Measurements from ENCODE around the gene UBE2D1. TPM values are rescaled to one million over a fixed set of nuclear protein-coding genes. Genes with fewer than 3 reads are reported as not detected.

UBE2D1 gene
- total and polyA plus RNA-seq, 2 donors (not counting 3 experiments of a cell fraction or from before 2014, with no cell fraction given) = 13.5 to 14.5 TPM

- no peak overlapping the region for H3K4me2 ChIP-seq (ENCODE audit: insufficient read depth, low read length)
- no peak for FAIRE-seq
- no peak overlapping the region for H3K9ac ChIP-seq (replicated peaks; ENCODE audit: extremely low read depth, insufficient read depth, low read length)
- H3K9me1 ChIP-seq (replicated peaks; ENCODE audit: control insufficient read depth, extremely low read depth, insufficient read depth, low read length) = no peaks in the 10 kb centered on the region
- no peak overlapping the region for H3K4me3 ChIP-seq (replicated peaks in 1 of 3; ENCODE audit: insufficient read depth in 1 of 3, low read depth in 1 of 3, low read length in 3 of 3)
- no peak overlapping the region for H2AFZ ChIP-seq (ENCODE audit: low read depth, low read length)
- H3K4me1 ChIP-seq (ENCODE audit: control insufficient read depth, extremely low read depth, insufficient read depth, low read length) = no peaks in the 10 kb centered on the region
- no peak for DNase-seq (ENCODE audit: low read depth, low spot score)
- POLR2A ChIA-PET = no interaction called here
- TF ChIP-seq POLR2A (IDR thresholded peaks at IDR 0.05; ENCODE audit: low read depth, low read length) (no peak), POLR2AphosphoS5 (IDR thresholded peaks at IDR 0.05; ENCODE audit: insufficient read depth, low read depth, low read length) (no peak), MAX (IDR thresholded peaks at IDR 0.05; ENCODE audit: insufficient read depth, insufficient read length) (no peak), CTCF (IDR thresholded peaks at IDR 0.05; ENCODE audit: extremely low read depth in 1 of 2, insufficient read depth in 1 of 2, low read depth in 1 of 2, low read length in 2 of 2) (no peak), GATA2 (IDR thresholded peaks at IDR 0.05; ENCODE audit: insufficient read depth, insufficient read length, low read depth, low read length) (no peak), FOS (IDR thresholded peaks at IDR 0.05; ENCODE audit: borderline replicate concordance, insufficient read depth, low read length) (no peak), EZH2 (IDR thresholded peaks at IDR 0.05; ENCODE audit: borderline replicate concordance, low read depth, low read length, severe bottlenecking) (no peak), MYC (IDR thresholded peaks at IDR 0.05; ENCODE audit: low read depth, low read length) (no peak)
- peaks cover 58% of the 10 kb centered on the region for H3K79me2 ChIP-seq (ENCODE audit: control insufficient read depth, insufficient read depth, low read length)
- CTCF ChIA-PET = interaction anchor here (1.2 kb wide), 1 partner anchor 17 kb away, joined by 3 read pairs; no protein-coding TSS in a partner anchor
- no peaks in the 10 kb centered on the region for H3K9me3 ChIP-seq (replicated peaks; ENCODE audit: control insufficient read depth, insufficient read depth, low read length)
- no TSS peak for BruUV-seq (replicated peaks)
- H3K27ac ChIP-seq (ENCODE audit: insufficient read depth, low read depth, low read length) = no peak overlapping the region
- peaks cover 12% of the 10 kb centered on the region for H4K20me1 ChIP-seq (replicated peaks; ENCODE audit: control insufficient read depth, extremely low read depth, insufficient read depth, low read length)
- H3K27me3 ChIP-seq (ENCODE audit: control insufficient read depth in 2 of 2, insufficient read depth in 2 of 2, low read length in 2 of 2) = no peaks in the 10 kb centered on the region
- no peaks in the 10 kb centered on the region for H3K36me3 ChIP-seq (ENCODE audit: control insufficient read depth in 2 of 2, extremely low read depth in 1 of 2, insufficient read depth in 2 of 2, low read length in 2 of 2)
- dilution Hi-C loops (cut with MboI; ENCODE audit: extremely low pct_ligation_motif_present, low sequenced_read_pairs) = no loop called here
- intact Hi-C loops (cut with micrococcal nuclease) = no loop called here
Measured at GRCh38 chr10:58341422-58341821, 6.6 kb downstream of the UBE2D1 start.
